Coronary artery (tissue), 2 donors: ENCODE results near the gene TFF3.

Source experiments
- DNase-seq: peaks from one replicate; pipeline ENCODE4 v3.0.0-alpha.2; 2017; ENCODE audit warnings: low spot score
- H3K27ac ChIP-seq, 2 donors: fragments of 200-600 bp; sonication (generic); one replicate each; pipeline ENCODE4 v1.5.1; 2016 to 2019
- H3K4me3 ChIP-seq: fragments of 200-600 bp; sonication (generic); 2 replicates; pipeline ENCODE4 v1.5.1; 2016; ENCODE audit warnings: mild to moderate bottlenecking, moderate library complexity
- TF ChIP-seq, protein P1 (sequence below): fragments of 200-600 bp; sonication (generic); IDR thresholded peaks from one replicate; pipeline ENCODE4 v1.5.1; 2019; ENCODE audit warnings: antibody characterized with exemption

Gene TFF3

DNA sequence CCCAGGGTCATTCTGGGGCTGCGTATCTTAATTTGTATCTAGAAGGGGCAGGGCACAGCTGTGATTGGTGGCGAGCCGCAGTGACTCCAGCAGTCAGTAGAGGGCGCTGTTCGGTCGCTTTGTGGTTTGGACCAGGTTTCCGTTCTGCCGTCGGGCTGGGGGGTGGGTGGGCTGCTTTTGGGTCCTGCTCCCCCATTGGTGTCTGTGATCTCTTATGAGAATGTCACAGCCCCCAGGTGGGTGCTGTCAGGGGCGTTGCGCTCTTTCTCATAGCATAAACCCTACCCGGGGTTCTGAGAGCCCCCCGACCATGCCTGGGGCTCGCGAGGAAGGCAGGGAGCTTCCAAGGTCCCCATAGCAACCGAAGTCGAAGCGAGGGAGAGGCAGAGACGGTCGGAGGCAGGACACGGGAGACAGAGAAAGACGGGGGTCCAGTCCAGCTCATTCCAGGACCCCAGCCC lies 5.4 kb downstream of the TFF3 start:
- DNase-seq = no peak
- TF ChIP-seq, protein P1, sequence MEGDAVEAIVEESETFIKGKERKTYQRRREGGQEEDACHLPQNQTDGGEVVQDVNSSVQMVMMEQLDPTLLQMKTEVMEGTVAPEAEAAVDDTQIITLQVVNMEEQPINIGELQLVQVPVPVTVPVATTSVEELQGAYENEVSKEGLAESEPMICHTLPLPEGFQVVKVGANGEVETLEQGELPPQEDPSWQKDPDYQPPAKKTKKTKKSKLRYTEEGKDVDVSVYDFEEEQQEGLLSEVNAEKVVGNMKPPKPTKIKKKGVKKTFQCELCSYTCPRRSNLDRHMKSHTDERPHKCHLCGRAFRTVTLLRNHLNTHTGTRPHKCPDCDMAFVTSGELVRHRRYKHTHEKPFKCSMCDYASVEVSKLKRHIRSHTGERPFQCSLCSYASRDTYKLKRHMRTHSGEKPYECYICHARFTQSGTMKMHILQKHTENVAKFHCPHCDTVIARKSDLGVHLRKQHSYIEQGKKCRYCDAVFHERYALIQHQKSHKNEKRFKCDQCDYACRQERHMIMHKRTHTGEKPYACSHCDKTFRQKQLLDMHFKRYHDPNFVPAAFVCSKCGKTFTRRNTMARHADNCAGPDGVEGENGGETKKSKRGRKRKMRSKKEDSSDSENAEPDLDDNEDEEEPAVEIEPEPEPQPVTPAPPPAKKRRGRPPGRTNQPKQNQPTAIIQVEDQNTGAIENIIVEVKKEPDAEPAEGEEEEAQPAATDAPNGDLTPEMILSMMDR = no peak
- H3K4me3 ChIP-seq = no peak overlapping the region
- H3K27ac ChIP-seq = no peak overlapping the region

DNA sequence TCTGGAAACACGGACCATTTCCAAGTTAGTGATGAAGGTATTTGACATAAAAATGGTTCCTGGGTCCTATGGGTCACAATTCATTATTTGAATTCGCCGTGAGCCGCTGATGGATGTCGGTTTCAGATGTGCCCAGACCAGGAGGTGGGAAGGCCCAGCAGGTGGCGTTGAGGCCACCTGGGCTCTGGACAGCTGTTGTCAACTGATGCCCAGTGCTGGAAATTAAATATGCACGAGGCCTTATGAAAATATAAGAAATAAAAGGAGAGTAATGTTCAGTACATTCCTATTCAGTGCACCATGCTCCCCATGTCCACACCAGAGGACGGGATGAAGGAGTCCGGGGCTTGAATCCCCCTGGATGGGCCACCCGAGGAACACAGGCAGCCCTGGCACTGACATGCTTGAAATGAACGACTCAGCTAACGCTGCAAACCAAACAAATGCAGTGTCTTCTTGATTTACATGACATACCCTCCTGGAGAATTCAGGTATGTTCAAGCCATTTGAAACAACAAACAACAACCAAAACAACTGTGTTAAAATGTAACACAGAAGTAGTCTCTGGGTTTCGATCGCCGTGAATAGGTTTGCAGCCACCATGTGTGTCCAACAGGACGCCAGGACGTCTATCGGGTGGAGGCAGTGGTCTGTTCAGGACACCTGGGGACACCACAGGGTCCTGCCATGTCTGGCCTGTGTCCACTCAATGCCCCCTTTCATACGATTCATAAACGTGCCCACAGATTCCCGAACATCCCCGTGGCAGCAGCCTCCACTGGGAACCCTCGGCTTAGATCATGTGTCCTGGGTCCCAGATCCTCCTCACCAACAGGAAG lies 6.1 kb downstream of the TFF3 start:
- Histone ChIP-seq H3K27ac (no peak overlapping the region), H3K4me3 (no peak overlapping the region)
- DNase-seq = no peak

GRCh38 chr21:42308161-42308913 lies 6.9 kb downstream of the TFF3 start:
- no peak overlapping the region for H3K27ac ChIP-seq
- TF ChIP-seq, protein P1 = no peak
- no peak overlapping the region for H3K4me3 ChIP-seq
- no peak for DNase-seq

More for the DNA sequence above, 6.1 kb downstream of the TFF3 start:
- TF ChIP-seq, protein P1 = no peak

DNA sequence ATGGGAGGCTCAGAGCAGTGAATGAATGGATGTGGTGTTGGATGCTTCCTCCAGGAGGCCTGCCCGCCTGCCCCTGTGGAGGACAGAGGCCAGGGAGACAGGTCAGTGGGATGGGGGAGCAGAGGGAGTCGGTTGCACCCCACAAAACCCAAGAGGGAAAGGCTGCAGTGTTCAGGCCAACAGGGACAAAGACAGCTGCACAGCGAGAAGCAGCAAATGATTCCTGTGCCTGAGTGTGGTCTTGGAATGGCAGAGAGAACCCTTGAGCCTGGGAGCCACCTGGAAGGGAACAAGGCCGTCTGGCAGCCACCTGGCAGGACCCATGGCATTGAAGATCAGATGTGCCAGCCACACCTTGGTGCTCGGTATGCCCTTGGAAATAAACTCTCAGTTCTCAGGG lies 8.1 kb downstream of the TFF3 start:
- Histone ChIP-seq H3K27ac (no peak overlapping the region), H3K4me3 (no peak overlapping the region)
- TF ChIP-seq, protein P1 = no peak
- DNase-seq = no peak

DNA sequence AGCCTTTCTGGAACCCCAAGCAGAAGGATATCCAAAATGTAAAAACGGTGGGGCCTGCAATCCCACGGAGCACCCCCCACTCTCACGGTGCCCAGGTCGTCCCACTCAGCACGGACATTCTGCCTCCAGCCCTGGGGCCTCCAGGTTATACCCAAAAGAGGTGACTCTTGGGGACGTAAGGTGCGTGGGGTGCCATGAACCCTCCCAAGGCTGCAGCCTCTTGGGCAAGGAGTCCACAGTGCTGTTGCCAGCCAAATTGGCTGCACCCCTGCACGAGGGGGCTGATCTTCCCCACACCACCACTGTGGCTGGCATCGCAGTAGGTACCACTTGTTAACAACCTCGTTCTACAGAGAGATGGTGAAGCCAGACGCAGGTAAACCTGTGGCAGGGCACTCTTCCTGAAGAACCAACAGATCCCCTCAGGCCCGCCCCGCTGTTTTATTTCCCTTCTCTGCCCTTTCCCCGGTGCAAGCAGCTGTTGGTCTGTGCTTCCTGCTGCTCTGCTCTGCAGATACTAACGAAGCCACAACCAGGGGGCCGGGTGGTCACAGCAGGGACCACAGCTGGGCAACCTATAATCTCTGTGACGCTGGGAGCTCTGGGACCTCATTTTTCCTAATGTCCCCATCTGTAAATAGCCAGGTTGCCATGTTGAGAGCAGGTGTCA lies 8.7 kb downstream of the TFF3 start:
- no peak for DNase-seq
- TF ChIP-seq, protein P1 = no peak

GRCh38 chr21:42305707-42306147 lies 9.5 kb downstream of the TFF3 start:
- Histone ChIP-seq H3K27ac (no peak overlapping the region), H3K4me3 (no peak overlapping the region)
- TF ChIP-seq, protein P1 = no peak
- no peak for DNase-seq

More for the DNA sequence above, 8.7 kb downstream of the TFF3 start:
- Histone ChIP-seq H3K4me3 (no peak overlapping the region), H3K27ac (no peak overlapping the region)
